Mesenchymal stem cell (in vitro differentiated cells and primary cell): Measurements from ENCODE around the gene GNAI1.

Source experiments
- DNase-seq: peaks from one replicate; pipeline ENCODE4 v3.0.0-alpha.2; 2013
- H2AFZ ChIP-seq: one replicate; pipeline ENCODE4 v1.6.1; 2013; ENCODE audit warnings: low read depth, mild to moderate bottlenecking, control low read depth, inconsistent platforms, low read length, moderate library complexity
- H2AK5ac ChIP-seq: 2 replicates; pipeline ENCODE4 v1.6.1; 2013; ENCODE audit warnings: low read length, moderate library complexity, mild to moderate bottlenecking, inconsistent platforms; ENCODE audit not compliant: severe bottlenecking
- H2BK120ac ChIP-seq: one replicate; pipeline ENCODE4 v1.6.1; 2013; ENCODE audit warnings: low read depth, mild to moderate bottlenecking, inconsistent platforms, low read length, moderate library complexity
- H2BK12ac ChIP-seq, 2 experiments: one replicate each; pipeline ENCODE4 v1.6.1; 2013; ENCODE audit warnings: inconsistent platforms in 2 of 2, low read length in 2 of 2, mild to moderate bottlenecking in 2 of 2, moderate library complexity in 2 of 2, control low read depth in 1 of 2
- H2BK15ac ChIP-seq: one replicate; pipeline ENCODE4 v1.6.1; 2013; ENCODE audit warnings: mild to moderate bottlenecking, low read depth, inconsistent platforms; ENCODE audit not compliant: poor library complexity, severe bottlenecking
- H2BK5ac ChIP-seq: 2 replicates; pipeline ENCODE4 v1.6.1; 2013; ENCODE audit warnings: low read depth, mild to moderate bottlenecking, low read length, control low read depth, inconsistent platforms; ENCODE audit not compliant: poor library complexity, severe bottlenecking
- H3K14ac ChIP-seq, 2 experiments: one replicate each; pipeline ENCODE4 v1.6.1; 2013; ENCODE audit warnings: inconsistent platforms in 2 of 2, low read length in 2 of 2, control low read depth in 1 of 2, mild to moderate bottlenecking in 1 of 2, moderate library complexity in 1 of 2
- H3K18ac ChIP-seq, 2 experiments: one replicate each; pipeline ENCODE4 v1.6.1; 2013; ENCODE audit warnings: inconsistent platforms in 2 of 2, low read length in 2 of 2, control low read depth in 1 of 2, low read depth in 1 of 2, mild to moderate bottlenecking in 1 of 2
- H3K23ac ChIP-seq, 2 experiments: one replicate each; pipeline ENCODE4 v1.6.1; 2013; ENCODE audit warnings: inconsistent platforms in 2 of 2, low read length in 2 of 2, mild to moderate bottlenecking in 2 of 2, moderate library complexity in 2 of 2, control low read depth in 1 of 2
- H3K27ac ChIP-seq: 2 replicates; pipeline ENCODE4 v1.5.1; 2013; ENCODE audit warnings: mild to moderate bottlenecking, moderate library complexity, low read length, control low read depth, inconsistent platforms; ENCODE audit not compliant: poor library complexity, severe bottlenecking
- H3K27me3 ChIP-seq, 2 experiments: 2 replicates each; pipeline versions ENCODE4 v1.6.1 to v1.7.0; 2013; ENCODE audit warnings: low read length in 2 of 2, mild to moderate bottlenecking in 2 of 2, moderate library complexity in 2 of 2, control low read depth in 1 of 2, inconsistent platforms in 1 of 2; ENCODE audit not compliant: control insufficient read depth in 1 of 2, insufficient read depth in 1 of 2
- H3K36me3 ChIP-seq, 2 experiments: 2 replicates each; pipeline versions ENCODE4 v1.6.1 to v1.7.0; 2013; ENCODE audit warnings: low read length in 2 of 2, control low read depth in 1 of 2, inconsistent platforms in 1 of 2, low read depth in 1 of 2, mild to moderate bottlenecking in 1 of 2; ENCODE audit not compliant: insufficient read depth in 2 of 2, control insufficient read depth in 1 of 2
- H3K4ac ChIP-seq, 2 experiments: one replicate each; pipeline ENCODE4 v1.6.1; 2013; ENCODE audit warnings: inconsistent platforms in 2 of 2, low read length in 2 of 2, mild to moderate bottlenecking in 2 of 2, moderate library complexity in 2 of 2, control low read depth in 1 of 2, low read depth in 1 of 2
- H3K4me1 ChIP-seq: 2 replicates; pipeline ENCODE4 v1.6.1; 2013; ENCODE audit warnings: low read depth, low read length, control low read depth; ENCODE audit not compliant: control insufficient read depth, insufficient read depth
- H3K4me2 ChIP-seq: 2 replicates; pipeline ENCODE4 v1.6.1; 2013; ENCODE audit warnings: low read length, mild to moderate bottlenecking, inconsistent platforms; ENCODE audit not compliant: poor library complexity, severe bottlenecking
- H3K4me3 ChIP-seq, 2 experiments: 2 replicates each; pipeline versions ENCODE4 v1.5.1 to v1.7.0; 2013; ENCODE audit warnings: low read length in 2 of 2, mild to moderate bottlenecking in 2 of 2, control low read depth in 1 of 2, low read depth in 1 of 2; ENCODE audit not compliant: insufficient read depth in 1 of 2
- H3K79me1 ChIP-seq: replicated peaks from 2 replicates; pipeline ENCODE4 v1.6.1; 2013; ENCODE audit warnings: mild to moderate bottlenecking, control low read depth, low read length, inconsistent platforms; ENCODE audit not compliant: poor library complexity, severe bottlenecking
- H3K9ac ChIP-seq: 2 replicates; pipeline ENCODE4 v1.7.0; 2013; ENCODE audit warnings: mild to moderate bottlenecking, low read length, moderate library complexity
- H3K9me3 ChIP-seq: 2 replicates; pipeline ENCODE4 v1.7.0; 2013; ENCODE audit warnings: mild to moderate bottlenecking, low read length; ENCODE audit not compliant: control insufficient read depth
- H4K8ac ChIP-seq: one replicate; pipeline ENCODE4 v1.6.1; 2013; ENCODE audit warnings: inconsistent platforms, mild to moderate bottlenecking, low read length, moderate library complexity
- H4K91ac ChIP-seq: one replicate; pipeline ENCODE4 v1.6.1; 2013; ENCODE audit warnings: mild to moderate bottlenecking, low read length, inconsistent platforms
- WGBS: methylation state at CpG from one replicate; pipeline ENCODE4 v1.1.7; 2013; ENCODE audit warnings: mixed read lengths; 5-methylcytosine and 5-hydroxymethylcytosine counted together

GNAI1 gene

GRCh38 chr7:80127412-80128160, 7.0 kb upstream of the GNAI1 start:
- Histone ChIP-seq H2BK15ac (no peak overlapping the region), H3K79me1 (no peaks in the 10 kb centered on the region), H3K9me3 (no peaks in the 10 kb centered on the region), H3K23ac (no peak overlapping the region), H3K4ac (peak overlapping the region in 1 of 2 experiments; percentile 44), H4K8ac (no peak overlapping the region), H3K27ac (no peak overlapping the region), H3K36me3 (no peaks in the 10 kb centered on the region), H3K4me3 (no peak overlapping the region), H3K18ac (peak overlapping the region in 1 of 2 experiments; percentile 3), H2AFZ (no peak overlapping the region), H2BK120ac (no peak overlapping the region), H3K9ac (no peak overlapping the region), H4K91ac (no peak overlapping the region), H2BK12ac (peak overlapping the region in 1 of 2 experiments; percentile 61), H2BK5ac (no peak overlapping the region), H3K27me3 (no peaks in the 10 kb centered on the region), H2AK5ac (no peak overlapping the region), H3K4me2 (no peak overlapping the region), H3K4me1 (peaks cover 3% of the 10 kb centered on the region), H3K14ac (peak overlapping the region in 1 of 2 experiments; percentile 85)
- WGBS, result 87% methylated on average over 1 of the region's 1 CpG
- peak; percentile 45 for DNase-seq

GRCh38 chr7:80128918-80129317, 5.7 kb upstream of the GNAI1 start:
- peak overlapping the region in 1 of 2 experiments; percentile 73 for H3K18ac ChIP-seq
- peak overlapping the region in 1 of 2 experiments; percentile 6 for H3K4ac ChIP-seq
- H3K14ac ChIP-seq, result no peak overlapping the region
- H3K79me1 ChIP-seq, result no peaks in the 10 kb centered on the region
- no peak overlapping the region for H3K23ac ChIP-seq
- H3K27ac ChIP-seq, result no peak overlapping the region
- peaks cover 3% of the 10 kb centered on the region for H3K4me1 ChIP-seq
- H3K4me3 ChIP-seq, result no peak overlapping the region
- DNase-seq, result no peak
- peak overlapping the region in 1 of 2 experiments; percentile 92 for H2BK12ac ChIP-seq
- 92% methylated on average over 3 of the region's 3 CpGs for WGBS
- H3K9me3 ChIP-seq, result no peaks in the 10 kb centered on the region
- H3K9ac ChIP-seq, result no peak overlapping the region
- no peak overlapping the region for H2BK15ac ChIP-seq
- H3K36me3 ChIP-seq, result no peaks in the 10 kb centered on the region
- no peaks in the 10 kb centered on the region for H3K27me3 ChIP-seq
- no peak overlapping the region for H2BK5ac ChIP-seq
- H4K91ac ChIP-seq, result no peak overlapping the region
- H2AK5ac ChIP-seq, result no peak overlapping the region
- H2BK120ac ChIP-seq, result no peak overlapping the region
- no peak overlapping the region for H3K4me2 ChIP-seq
- H4K8ac ChIP-seq, result no peak overlapping the region
- no peak overlapping the region for H2AFZ ChIP-seq

GRCh38 chr7:80129785-80130184, 4.8 kb upstream of the GNAI1 start:
- H3K14ac ChIP-seq, result no peak overlapping the region
- no peak overlapping the region for H3K4me3 ChIP-seq
- H2AK5ac ChIP-seq, result no peak overlapping the region
- no peak overlapping the region for H4K91ac ChIP-seq
- no peaks in the 10 kb centered on the region for H3K27me3 ChIP-seq
- DNase-seq, result no peak
- H2BK12ac ChIP-seq, result no peak overlapping the region
- no peak overlapping the region for H3K9ac ChIP-seq
- H3K4me2 ChIP-seq, result no peak overlapping the region
- no peak overlapping the region for H3K18ac ChIP-seq
- H3K4me1 ChIP-seq, result peaks cover 3% of the 10 kb centered on the region
- H3K9me3 ChIP-seq, result no peaks in the 10 kb centered on the region
- no peak overlapping the region for H3K4ac ChIP-seq
- no peak overlapping the region for H2AFZ ChIP-seq
- H3K36me3 ChIP-seq, result no peaks in the 10 kb centered on the region
- no peak overlapping the region for H2BK120ac ChIP-seq
- no peak overlapping the region for H3K23ac ChIP-seq
- H3K27ac ChIP-seq, result no peak overlapping the region
- H4K8ac ChIP-seq, result no peak overlapping the region
- no peaks in the 10 kb centered on the region for H3K79me1 ChIP-seq
- no peak overlapping the region for H2BK15ac ChIP-seq
- H2BK5ac ChIP-seq, result no peak overlapping the region

GRCh38 chr7:80131675-80132435, 2.8 kb upstream of the GNAI1 start:
- H3K27ac ChIP-seq, result no peak overlapping the region
- no peak overlapping the region for H3K18ac ChIP-seq
- 75% methylated on average over 1 of the region's 2 CpGs for WGBS
- H3K23ac ChIP-seq, result no peak overlapping the region
- no peak overlapping the region for H2BK5ac ChIP-seq
- no peaks in the 10 kb centered on the region for H3K79me1 ChIP-seq
- H3K4me3 ChIP-seq, result no peak overlapping the region
- H3K27me3 ChIP-seq, result no peaks in the 10 kb centered on the region
- H3K14ac ChIP-seq, result no peak overlapping the region
- no peak for DNase-seq
- peaks cover 3% of the 10 kb centered on the region for H3K4me1 ChIP-seq
- H2AK5ac ChIP-seq, result no peak overlapping the region
- no peak overlapping the region for H4K8ac ChIP-seq
- H2BK120ac ChIP-seq, result no peak overlapping the region
- no peak overlapping the region for H4K91ac ChIP-seq
- no peak overlapping the region for H3K9ac ChIP-seq
- no peaks in the 10 kb centered on the region for H3K36me3 ChIP-seq
- H3K9me3 ChIP-seq, result no peaks in the 10 kb centered on the region
- no peak overlapping the region for H2BK15ac ChIP-seq
- H2BK12ac ChIP-seq, result no peak overlapping the region
- no peak overlapping the region for H3K4ac ChIP-seq
- H2AFZ ChIP-seq, result no peak overlapping the region
- no peak overlapping the region for H3K4me2 ChIP-seq
